HUES48 (cell line): Measurements from ENCODE around the gene PLEKHH1.

Source experiments
- H3K27ac ChIP-seq: one replicate; pipeline ENCODE4 v1.7.0; 2013; ENCODE audit warnings: low read depth, low read length, inconsistent platforms
- H3K27me3 ChIP-seq: 2 replicates; pipeline ENCODE4 v1.6.1; 2013; ENCODE audit warnings: mild to moderate bottlenecking, low read length; ENCODE audit not compliant: control insufficient read depth, insufficient read depth
- H3K36me3 ChIP-seq: 2 replicates; pipeline ENCODE4 v1.6.1; 2013; ENCODE audit warnings: low read length; ENCODE audit not compliant: control insufficient read depth, insufficient read depth
- H3K4me1 ChIP-seq: 2 replicates; pipeline ENCODE4 v1.6.1; 2013; ENCODE audit warnings: mild to moderate bottlenecking, low read length; ENCODE audit not compliant: control insufficient read depth, insufficient read depth
- H3K4me3 ChIP-seq: 2 replicates; pipeline ENCODE4 v1.5.1; 2013; ENCODE audit warnings: mild to moderate bottlenecking, low read depth, low read length
- H3K9ac ChIP-seq: 2 replicates; pipeline ENCODE4 v1.6.1; 2013; ENCODE audit warnings: mild to moderate bottlenecking, low read depth, low read length, moderate library complexity
- H3K9me3 ChIP-seq: 2 replicates; pipeline ENCODE4 v1.6.1; 2013; ENCODE audit warnings: low read length; ENCODE audit not compliant: control insufficient read depth, insufficient read depth

The PLEKHH1 gene

GRCh38 chr14:67522270-67522669 lies 10.8 kb upstream of the PLEKHH1 start:
- Histone ChIP-seq H3K27me3 (peaks cover 18% of the 10 kb centered on the region), H3K9ac (no peak overlapping the region), H3K9me3 (no peaks in the 10 kb centered on the region)

GRCh38 chr14:67523764-67524633 lies 9.1 kb upstream of the PLEKHH1 start:
- no peaks in the 10 kb centered on the region for H3K9me3 ChIP-seq
- no peak overlapping the region for H3K27ac ChIP-seq
- H3K9ac ChIP-seq: no peak overlapping the region
- H3K4me1 ChIP-seq: no peaks in the 10 kb centered on the region
- no peaks in the 10 kb centered on the region for H3K36me3 ChIP-seq
- no peak overlapping the region for H3K4me3 ChIP-seq
- H3K27me3 ChIP-seq: peaks cover 4% of the 10 kb centered on the region; the same call in 1 of the 2 replicates

More at GRCh38 chr14:67522270-67522669, 10.8 kb upstream of the PLEKHH1 start:
- Histone ChIP-seq H3K36me3 (no peaks in the 10 kb centered on the region), H3K27ac (no peak overlapping the region), H3K4me3 (no peak overlapping the region), H3K4me1 (no peaks in the 10 kb centered on the region)

- H3K36me3 ChIP-seq: no peaks in the 10 kb centered on the region
- no peak overlapping the region for H3K4me3 ChIP-seq
- H3K27me3 ChIP-seq: peaks cover 3% of the 10 kb centered on the region; the same call in 1 of the 2 replicates
Measured at GRCh38 chr14:67524634-67524963, 8.5 kb upstream of the PLEKHH1 start.

GRCh38 chr14:67525389-67525788 lies 7.7 kb upstream of the PLEKHH1 start:
- Histone ChIP-seq H3K4me3 (no peak overlapping the region), H3K27ac (no peak overlapping the region), H3K9ac (no peak overlapping the region), H3K9me3 (no peaks in the 10 kb centered on the region), H3K27me3 (peaks cover 3% of the 10 kb centered on the region; the same call in 1 of the 2 replicates), H3K4me1 (no peaks in the 10 kb centered on the region), H3K36me3 (no peaks in the 10 kb centered on the region)

More at GRCh38 chr14:67524634-67524963, 8.5 kb upstream of the PLEKHH1 start:
- H3K27ac ChIP-seq: no peak overlapping the region
- H3K9me3 ChIP-seq: no peaks in the 10 kb centered on the region
- no peaks in the 10 kb centered on the region for H3K4me1 ChIP-seq
- H3K9ac ChIP-seq: no peak overlapping the region

GRCh38 chr14:67526181-67526580 lies 6.9 kb upstream of the PLEKHH1 start:
- H3K27me3 ChIP-seq: peaks cover 3% of the 10 kb centered on the region; the same call in 1 of the 2 replicates
- no peaks in the 10 kb centered on the region for H3K4me1 ChIP-seq
- no peak overlapping the region for H3K9ac ChIP-seq
- no peak overlapping the region for H3K27ac ChIP-seq
- no peaks in the 10 kb centered on the region for H3K9me3 ChIP-seq
- no peak overlapping the region for H3K4me3 ChIP-seq
- H3K36me3 ChIP-seq: no peaks in the 10 kb centered on the region

GRCh38 chr14:67526676-67527459 lies 6.2 kb upstream of the PLEKHH1 start:
- peaks cover 3% of the 10 kb centered on the region; the same call in 1 of the 2 replicates for H3K27me3 ChIP-seq
- no peaks in the 10 kb centered on the region for H3K36me3 ChIP-seq
- no peak overlapping the region for H3K9ac ChIP-seq
- peak overlapping the region; percentile 52 for H3K27ac ChIP-seq
- no peaks in the 10 kb centered on the region for H3K4me1 ChIP-seq
- no peak overlapping the region for H3K4me3 ChIP-seq
- H3K9me3 ChIP-seq: no peaks in the 10 kb centered on the region

- Histone ChIP-seq H3K4me3 (no peak overlapping the region), H3K27me3 (peaks cover 8% of the 10 kb centered on the region; the same call in 1 of the 2 replicates), H3K9ac (no peak overlapping the region), H3K27ac (no peak overlapping the region), H3K4me1 (peaks cover 3% of the 10 kb centered on the region; the same call in 1 of the 2 replicates), H3K9me3 (no peaks in the 10 kb centered on the region), H3K36me3 (no peaks in the 10 kb centered on the region)
Measured at GRCh38 chr14:67527756-67528155, 5.3 kb upstream of the PLEKHH1 start.

- H3K27me3 ChIP-seq: peaks cover 8% of the 10 kb centered on the region; the same call in 1 of the 2 replicates
- H3K9me3 ChIP-seq: no peaks in the 10 kb centered on the region
- no peak overlapping the region for H3K9ac ChIP-seq
- H3K4me3 ChIP-seq: no peak overlapping the region
- no peaks in the 10 kb centered on the region for H3K36me3 ChIP-seq
- H3K27ac ChIP-seq: no peak overlapping the region
- H3K4me1 ChIP-seq: peaks cover 3% of the 10 kb centered on the region; the same call in 1 of the 2 replicates
Measured at GRCh38 chr14:67528276-67528675, 4.8 kb upstream of the PLEKHH1 start.

- H3K36me3 ChIP-seq: no peaks in the 10 kb centered on the region
- no peak overlapping the region for H3K27ac ChIP-seq
- H3K9me3 ChIP-seq: no peaks in the 10 kb centered on the region
- H3K27me3 ChIP-seq: peaks cover 10% of the 10 kb centered on the region; the same call in 1 of the 2 replicates
- no peak overlapping the region for H3K9ac ChIP-seq
- H3K4me1 ChIP-seq: peaks cover 6% of the 10 kb centered on the region
- H3K4me3 ChIP-seq: no peak overlapping the region
Measured at GRCh38 chr14:67529947-67530935, 2.8 kb upstream of the PLEKHH1 start.

GRCh38 chr14:67532606-67532997 lies 488 bp upstream of the PLEKHH1 start:
- H3K4me1 ChIP-seq: peaks cover 6% of the 10 kb centered on the region
- H3K36me3 ChIP-seq: no peaks in the 10 kb centered on the region
- peak overlapping the region; percentile 62 for H3K27ac ChIP-seq
- H3K9ac ChIP-seq: peak overlapping the region; percentile 80
- peak overlapping the region; percentile 80 for H3K4me3 ChIP-seq
- peaks cover 10% of the 10 kb centered on the region; the same call in 1 of the 2 replicates for H3K27me3 ChIP-seq
- no peaks in the 10 kb centered on the region for H3K9me3 ChIP-seq
